H1 (cell line): Measurements from ENCODE around the gene SCN2A. TPM values are rescaled to one million over a fixed set of nuclear protein-coding genes. Genes with fewer than 3 reads are reported as not detected.

Experiments used
- ATF2 ChIP-seq: IDR thresholded peaks from 2 replicates; pipeline ENCODE4 v1.6.1; 2012; ENCODE audit warnings: low read length, inconsistent platforms
- RAD21 ChIP-seq, 2 experiments: IDR thresholded peaks in 1 of 2; conservative IDR thresholded peaks in 1 of 2; 2 replicates each; pipeline ENCODE4 v1.6.1; 2011; ENCODE audit warnings: low read depth in 2 of 2, low read length in 2 of 2, improper control_type of control experiment in 1 of 2, inconsistent platforms in 1 of 2, mild to moderate bottlenecking in 1 of 2, moderate library complexity in 1 of 2
- RFX5 ChIP-seq: IDR thresholded peaks from 2 replicates; pipeline ENCODE4 v1.6.1; 2011; ENCODE audit warnings: low read depth, low read length, improper control_type of control experiment, borderline replicate concordance
- polyA plus RNA-seq, 7 experiments: library from polyadenylated mRNA; depleted of rRNA in 3 of 7; stranded (reverse) in 5 of 7; unstranded in 2 of 7; fragments of >200 nt in 5 of 7; fragments of 200-250 nt in 2 of 7; gene quantifications; 1 replicate in 5 of 7; 2 replicates in 1 of 7; 4 replicates in 1 of 7; pipeline versions ENCODE4 v1.2.1 to v1.2.3, GENCODE V29; 2011 to 2013; ENCODE audit warnings: missing spikeins in 2 of 7, mixed read lengths in 2 of 7
- total RNA-seq: library from RNA; stranded (reverse); fragmentation: NEBNext Ultra II Directional; extraction: Animal tissue kit (Norgen Biotek cat#: 25700); gene quantifications from 2 replicates; pipeline ENCODE4 v1.2.1, GENCODE V29; 2021

Gene SCN2A
- total and polyA plus RNA-seq, 2 of the 8 experiments (the other 6 are each of a cell fraction or from before 2014, with no cell fraction given), result 0.18 to 1.1 TPM

DNA sequence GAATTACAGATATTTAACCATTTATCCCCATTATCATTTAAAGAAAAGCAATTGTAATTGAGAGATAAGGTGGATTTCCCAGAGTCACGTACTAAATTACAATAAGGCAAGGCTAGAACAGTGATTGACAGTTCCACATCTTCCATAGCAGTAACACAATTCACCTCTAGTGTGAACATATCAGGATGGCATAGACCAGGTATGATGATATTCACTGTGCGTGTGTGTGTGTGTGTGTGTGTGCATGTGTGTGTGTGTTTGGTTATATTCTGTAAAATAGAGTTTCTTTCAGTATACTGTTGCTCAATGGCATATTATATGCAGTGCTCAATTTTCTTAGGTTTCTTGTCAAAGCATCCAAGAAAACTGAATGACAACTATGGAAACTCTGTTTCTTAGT is 1.7 kb downstream of the SCN2A start (continued):
- no peak for TF ChIP-seq RAD21 (IDR thresholded peaks at IDR 0.05 in 1 of 2, conservative IDR thresholded peaks at IDR 0.05 in 1 of 2; ENCODE audit: low read depth in 2 of 2, low read length in 2 of 2)
- TF ChIP-seq RFX5, result no peak
- no peak for TF ChIP-seq ATF2
